Stomach smooth muscle (tissue), 2 donors: Measurements from ENCODE around the gene FERMT3.

Source experiments
- H3K27ac ChIP-seq: one replicate; pipeline ENCODE4 v1.7.0; 2013; ENCODE audit warnings: mild to moderate bottlenecking, low read length, inconsistent platforms
- H3K27me3 ChIP-seq, 2 donors: one replicate each; pipeline ENCODE4 v1.7.0; 2013; ENCODE audit warnings: low read length in 2 of 2; ENCODE audit not compliant: insufficient read depth in 2 of 2, control insufficient read depth in 1 of 2
- H3K36me3 ChIP-seq, 2 donors: one replicate each; pipeline ENCODE4 v1.7.0; 2013; ENCODE audit warnings: low read length in 2 of 2; ENCODE audit not compliant: control insufficient read depth in 2 of 2, insufficient read depth in 2 of 2
- H3K4me1 ChIP-seq: one replicate; pipeline ENCODE4 v1.7.0; 2013; ENCODE audit warnings: low read length; ENCODE audit not compliant: control insufficient read depth, insufficient read depth
- H3K4me3 ChIP-seq, 2 donors: one replicate each; pipeline ENCODE4 v1.7.0; 2013; ENCODE audit warnings: low read length in 2 of 2
- H3K9ac ChIP-seq, 2 donors: one replicate each; pipeline ENCODE4 v1.7.0; 2013; ENCODE audit warnings: low read length in 2 of 2, mild to moderate bottlenecking in 1 of 2
- H3K9me3 ChIP-seq, 2 donors: one replicate each; pipeline ENCODE4 v1.7.0; 2013; ENCODE audit warnings: low read length in 2 of 2; ENCODE audit not compliant: control insufficient read depth in 2 of 2
- donor health status: healthy.
- donor health status: Pancreatic carcinoma.

FERMT3 gene

GRCh38 chr11:64220798-64221197 lies 14.3 kb downstream of the FERMT3 start:
- Histone ChIP-seq H3K4me1 (peaks cover 14% of the 10 kb centered on the region), H3K4me3 (no peak overlapping the region), H3K9me3 (no peaks in the 10 kb centered on the region), H3K9ac (no peak overlapping the region), H3K36me3 (peaks cover 0 to 9% of the 10 kb centered on the region in 2 donors), H3K27ac (no peak overlapping the region), H3K27me3 (no peaks in the 10 kb centered on the region)

- no peak overlapping the region for H3K4me3 ChIP-seq
- no peaks in the 10 kb centered on the region for H3K9me3 ChIP-seq
- H3K27me3 ChIP-seq, result no peaks in the 10 kb centered on the region
- H3K9ac ChIP-seq, result no peak overlapping the region
- H3K27ac ChIP-seq, result no peak overlapping the region
- peaks cover 27% of the 10 kb centered on the region for H3K4me1 ChIP-seq
- H3K36me3 ChIP-seq, result peaks cover 0 to 9% of the 10 kb centered on the region in 2 donors
Measured at GRCh38 chr11:64222651-64223000, 16.1 kb downstream of the FERMT3 start.

GRCh38 chr11:64223001-64223651 lies 16.6 kb downstream of the FERMT3 start:
- Histone ChIP-seq H3K36me3 (peaks cover 0 to 9% of the 10 kb centered on the region in 2 donors), H3K4me3 (no peak overlapping the region), H3K27me3 (no peaks in the 10 kb centered on the region), H3K9me3 (no peaks in the 10 kb centered on the region), H3K9ac (no peak overlapping the region), H3K4me1 (peaks cover 28% of the 10 kb centered on the region), H3K27ac (no peak overlapping the region)

- peaks cover 0 to 9% of the 10 kb centered on the region in 2 donors for H3K36me3 ChIP-seq
- H3K4me1 ChIP-seq, result peaks cover 30% of the 10 kb centered on the region
- H3K27me3 ChIP-seq, result no peaks in the 10 kb centered on the region
- no peaks in the 10 kb centered on the region for H3K9me3 ChIP-seq
- H3K27ac ChIP-seq, result no peak overlapping the region
- H3K4me3 ChIP-seq, result no peak overlapping the region
- H3K9ac ChIP-seq, result no peak overlapping the region
Measured at GRCh38 chr11:64224151-64224890, 17.8 kb downstream of the FERMT3 start.

GRCh38 chr11:64224891-64225607 lies 18.5 kb downstream of the FERMT3 start:
- Histone ChIP-seq H3K9ac (peak overlapping the region; percentile 86 to 98), H3K27me3 (no peaks in the 10 kb centered on the region)

GRCh38 chr11:64225608-64226506 lies 19.3 kb downstream of the FERMT3 start, which contains the start of the genes NUDT22 and TRPT1:
TSS of gene NUDT22 (plus strand) at chr11:64226274. CDS start at chr11:64226653, 379 bp downstream.
TSS of gene TRPT1 (minus strand) at chr11:64226186. CDS start at chr11:64225860, 326 bp downstream.
- H3K9me3 ChIP-seq, result no peaks in the 10 kb centered on the region
- peak within 1 kb of the TSS; percentile 73 for H3K27ac ChIP-seq
- H3K9ac ChIP-seq, result peak within 1 kb of the TSS; percentile 91 to 98
- H3K4me1 ChIP-seq, result peaks cover 41% of the 10 kb centered on the region
- peaks cover 0 to 9% of the 10 kb centered on the region in 2 donors for H3K36me3 ChIP-seq
- H3K27me3 ChIP-seq, result no peaks in the 10 kb centered on the region
- H3K4me3 ChIP-seq, result peak within 1 kb of the TSS; percentile 93

More at GRCh38 chr11:64224891-64225607, 18.5 kb downstream of the FERMT3 start:
- Histone ChIP-seq H3K4me1 (peaks cover 38% of the 10 kb centered on the region), H3K9me3 (no peaks in the 10 kb centered on the region), H3K27ac (peak overlapping the region; percentile 73), H3K4me3 (peak overlapping the region; percentile 93), H3K36me3 (peaks cover 0 to 9% of the 10 kb centered on the region in 2 donors)

- peak overlapping the region; percentile 93 for H3K4me3 ChIP-seq
- H3K27ac ChIP-seq, result peak overlapping the region; percentile 73
- peaks cover 0 to 9% of the 10 kb centered on the region in 2 donors for H3K36me3 ChIP-seq
- peak overlapping the region; percentile 91 to 98 for H3K9ac ChIP-seq
- H3K4me1 ChIP-seq, result peaks cover 46% of the 10 kb centered on the region
- H3K27me3 ChIP-seq, result no peaks in the 10 kb centered on the region
- no peaks in the 10 kb centered on the region for H3K9me3 ChIP-seq
Measured at GRCh38 chr11:64226507-64227051, 20.1 kb downstream of the FERMT3 start.

- peak overlapping the region; percentile 93 for H3K4me3 ChIP-seq
- H3K4me1 ChIP-seq, result peaks cover 55% of the 10 kb centered on the region
Measured at GRCh38 chr11:64227405-64227956, 21.0 kb downstream of the FERMT3 start.

GRCh38 chr11:64229090-64229743 lies 22.7 kb downstream of the FERMT3 start:
- peak overlapping the region; percentile 91 for H3K27ac ChIP-seq
- H3K4me1 ChIP-seq, result peaks cover 70% of the 10 kb centered on the region
- H3K9me3 ChIP-seq, result no peaks in the 10 kb centered on the region
- H3K27me3 ChIP-seq, result no peaks in the 10 kb centered on the region
- H3K36me3 ChIP-seq, result peaks cover 0 to under 1% of the 10 kb centered on the region in 2 donors
- peak overlapping the region; percentile 80 to 94 for H3K9ac ChIP-seq
- peak overlapping the region; percentile 84 to 86 for H3K4me3 ChIP-seq

More at GRCh38 chr11:64227405-64227956, 21.0 kb downstream of the FERMT3 start:
- H3K27me3 ChIP-seq, result no peaks in the 10 kb centered on the region
- H3K27ac ChIP-seq, result no peak overlapping the region
- H3K36me3 ChIP-seq, result peaks cover 0 to 8% of the 10 kb centered on the region in 2 donors
- no peaks in the 10 kb centered on the region for H3K9me3 ChIP-seq
- H3K9ac ChIP-seq, result peak overlapping the region; percentile 91 to 98
